Neural cell (in vitro differentiated cells): ENCODE data around the gene TFDP1. TPM values are rescaled to one million over a fixed set of nuclear protein-coding genes. Genes with fewer than 3 reads are reported as not detected.

ENCODE experiments used
- H2AFZ ChIP-seq: fragments of 200-600, 300-800 bp; sonication (generic), shearing (Covaris generic); 2 replicates; pipeline ENCODE4 v1.6.0; 2014; ENCODE audit warnings: low read depth, mild to moderate bottlenecking, antibody characterized with exemption, low read length, moderate library complexity
- H3F3A ChIP-seq: fragments of 200-600 bp; shearing (Covaris generic); 2 replicates; pipeline ENCODE4 v1.6.1; 2016; ENCODE audit warnings: mild to moderate bottlenecking, moderate library complexity, mixed read lengths, antibody characterized with exemption, low read length; ENCODE audit not compliant: insufficient read depth, poor library complexity, severe bottlenecking
- H3K27ac ChIP-seq: fragments of 200-600, 300-800 bp; sonication (generic), shearing (Covaris generic); 2 replicates; pipeline ENCODE4 v1.5.1; 2014; ENCODE audit warnings: mild to moderate bottlenecking, low read length, moderate library complexity
- H3K27me3 ChIP-seq: fragments of 300-800, 200-600 bp; sonication (generic), shearing (Covaris generic); 2 replicates; pipeline ENCODE4 v1.6.0; 2014; ENCODE audit warnings: mild to moderate bottlenecking, low read depth, low read length, moderate library complexity; ENCODE audit not compliant: insufficient read depth
- H3K36me3 ChIP-seq: fragments of 300-800, 200-600 bp; sonication (generic), shearing (Covaris generic); 2 replicates; pipeline ENCODE4 v1.5.1; 2014; ENCODE audit warnings: mild to moderate bottlenecking, antibody characterized with exemption, low read length, moderate library complexity; ENCODE audit not compliant: insufficient read depth
- H3K4me2 ChIP-seq: fragments of 300-800, 200-600 bp; sonication (generic), shearing (Covaris generic); 2 replicates; pipeline ENCODE4 v1.6.0; 2014; ENCODE audit warnings: mild to moderate bottlenecking, low read length
- H3K4me3 ChIP-seq: fragments of 300-800, 200-600 bp; sonication (generic), shearing (Covaris generic); 2 replicates; pipeline ENCODE4 v1.5.1; 2014; ENCODE audit warnings: mild to moderate bottlenecking, low read length, moderate library complexity
- H3K79me2 ChIP-seq: fragments of 200-600 bp; shearing (Covaris generic); replicated peaks from 2 replicates; pipeline ENCODE4 v1.6.0; 2014; ENCODE audit warnings: mild to moderate bottlenecking, low read length, moderate library complexity; ENCODE audit not compliant: insufficient read depth
- H3K9ac ChIP-seq: fragments of 300-800, 200-600 bp; sonication (generic), shearing (Covaris generic); 2 replicates; pipeline ENCODE4 v1.6.1; 2016; ENCODE audit warnings: mild to moderate bottlenecking, low read length, mixed read lengths
- H3K9me2 ChIP-seq: fragments of 200-600 bp; shearing (Covaris generic); 2 replicates; pipeline ENCODE4 v1.6.1; 2016; ENCODE audit warnings: mild to moderate bottlenecking, low read length, mixed read lengths; ENCODE audit not compliant: insufficient read depth
- H3K9me3 ChIP-seq: fragments of 200-600, 300-800 bp; sonication (generic), shearing (Covaris generic); 2 replicates; pipeline ENCODE4 v1.6.1; 2016; ENCODE audit warnings: mild to moderate bottlenecking, mixed run types, low read length, moderate library complexity, mixed read lengths
- H4K20me1 ChIP-seq: fragments of 200-600 bp; shearing (Covaris generic); 2 replicates; pipeline ENCODE4 v1.6.1; 2016; ENCODE audit warnings: mild to moderate bottlenecking, mixed run types; ENCODE audit not compliant: insufficient read depth
- EP300 ChIP-seq: fragments of 450-650 bp; conservative IDR thresholded peaks from 2 replicates; pipeline ENCODE4 v1.6.1; 2014; ENCODE audit warnings: antibody characterized with exemption, mild to moderate bottlenecking, moderate library complexity; ENCODE audit not compliant: poor library complexity, severe bottlenecking
- EZH2 ChIP-seq: fragments of 200-600, 300-800 bp; shearing (Covaris generic), sonication (generic); IDR thresholded peaks from 2 replicates; pipeline ENCODE4 v1.6.1; 2014; ENCODE audit warnings: antibody characterized with exemption, low read length, borderline replicate concordance, mild to moderate bottlenecking; ENCODE audit not compliant: insufficient read depth, poor library complexity, severe bottlenecking
- MXI1 ChIP-seq: fragments of 450-650 bp; conservative IDR thresholded peaks from 2 replicates; pipeline ENCODE4 v1.6.1; 2014; ENCODE audit warnings: antibody characterized with exemption, mild to moderate bottlenecking; ENCODE audit not compliant: poor library complexity, severe bottlenecking
- POLR2AphosphoS5 ChIP-seq: IDR thresholded peaks from 2 replicates; pipeline ENCODE4 v1.6.1; 2012
- RAD21 ChIP-seq: fragments of 450-650 bp; conservative IDR thresholded peaks from 2 replicates; pipeline ENCODE4 v1.6.1; 2014; ENCODE audit warnings: antibody characterized with exemption, mild to moderate bottlenecking, moderate library complexity
- SMC3 ChIP-seq: fragments of 450-650 bp; conservative IDR thresholded peaks from 2 replicates; pipeline ENCODE4 v1.6.1; 2014; ENCODE audit warnings: antibody characterized with exemption, mild to moderate bottlenecking, moderate library complexity; ENCODE audit not compliant: poor library complexity
- TAF1 ChIP-seq: IDR thresholded peaks from 2 replicates; pipeline ENCODE4 v1.6.1; 2012; ENCODE audit warnings: low read depth
- polyA plus RNA-seq: library from polyadenylated mRNA; depleted of rRNA; stranded (reverse); fragments of >200 nt; gene quantifications from 2 replicates; pipeline ENCODE4 v1.2.3, GENCODE V29; 2014
- TF ChIP-seq, protein P1 (sequence below): IDR thresholded peaks from 2 replicates; pipeline ENCODE4 v1.6.1; 2012; ENCODE audit warnings: borderline replicate concordance
- TF ChIP-seq, protein P2 (sequence below): fragments of 450-650 bp; IDR thresholded peaks from 2 replicates; pipeline ENCODE4 v1.5.1; 2014; ENCODE audit warnings: antibody characterized with exemption, mild to moderate bottlenecking, moderate library complexity; ENCODE audit not compliant: poor library complexity, severe bottlenecking

The TFDP1 gene
- polyA plus RNA-seq, 1 donor from 2014 or later = 81.2 TPM

DNA sequence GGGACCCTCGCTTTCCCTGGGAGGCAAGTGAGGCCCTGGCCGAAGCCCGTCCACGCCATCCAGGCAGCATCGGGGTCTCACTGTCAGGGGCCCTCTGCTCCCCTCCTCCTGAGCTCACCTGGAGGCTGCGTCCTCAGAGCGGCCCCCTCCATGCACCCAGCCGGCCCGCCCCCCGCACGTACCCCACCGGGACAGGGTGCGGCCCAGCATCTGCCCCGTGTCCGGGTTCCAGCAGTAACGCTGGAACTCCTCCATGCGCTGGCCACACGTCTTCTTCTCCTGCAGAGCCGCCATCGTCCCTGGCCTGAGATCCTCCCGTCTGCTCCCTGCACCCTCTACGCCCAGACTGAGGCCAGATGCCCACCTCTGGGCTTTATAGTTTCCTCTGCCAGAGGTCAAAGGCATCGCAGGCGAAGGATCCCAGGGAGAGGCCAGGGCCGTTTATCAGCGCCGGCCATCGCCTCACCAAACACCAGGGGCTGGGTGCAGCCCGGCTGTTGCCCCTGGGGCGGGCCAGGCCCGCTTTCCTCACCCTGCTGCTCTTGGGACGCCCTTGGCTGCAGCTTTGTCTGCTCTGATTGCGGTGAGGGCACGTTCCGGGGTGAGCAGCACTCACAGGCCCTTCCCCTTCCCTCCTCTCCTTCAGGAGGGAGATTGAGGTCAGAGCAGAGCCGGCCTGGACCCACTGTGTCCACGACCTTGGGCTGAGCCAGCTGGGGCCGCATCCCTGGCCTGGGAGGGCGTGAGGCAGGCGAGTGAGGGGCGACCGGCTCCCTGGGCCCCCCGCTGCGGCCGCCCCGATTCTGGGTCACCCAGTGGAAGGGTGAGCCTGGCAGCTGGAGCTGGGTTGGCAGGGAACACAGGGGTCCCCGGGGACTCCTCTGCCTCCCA is 73.5 kb downstream of the TFDP1 start, which contains the start of gene ATP4B:
Gene ATP4B, minus strand, starts transcription at position 348 of the 891 bp plus-strand sequence. Its CDS starts 54 bp downstream, at position 294.
- no peak for TF ChIP-seq POLR2AphosphoS5
- TF ChIP-seq, protein P1, sequence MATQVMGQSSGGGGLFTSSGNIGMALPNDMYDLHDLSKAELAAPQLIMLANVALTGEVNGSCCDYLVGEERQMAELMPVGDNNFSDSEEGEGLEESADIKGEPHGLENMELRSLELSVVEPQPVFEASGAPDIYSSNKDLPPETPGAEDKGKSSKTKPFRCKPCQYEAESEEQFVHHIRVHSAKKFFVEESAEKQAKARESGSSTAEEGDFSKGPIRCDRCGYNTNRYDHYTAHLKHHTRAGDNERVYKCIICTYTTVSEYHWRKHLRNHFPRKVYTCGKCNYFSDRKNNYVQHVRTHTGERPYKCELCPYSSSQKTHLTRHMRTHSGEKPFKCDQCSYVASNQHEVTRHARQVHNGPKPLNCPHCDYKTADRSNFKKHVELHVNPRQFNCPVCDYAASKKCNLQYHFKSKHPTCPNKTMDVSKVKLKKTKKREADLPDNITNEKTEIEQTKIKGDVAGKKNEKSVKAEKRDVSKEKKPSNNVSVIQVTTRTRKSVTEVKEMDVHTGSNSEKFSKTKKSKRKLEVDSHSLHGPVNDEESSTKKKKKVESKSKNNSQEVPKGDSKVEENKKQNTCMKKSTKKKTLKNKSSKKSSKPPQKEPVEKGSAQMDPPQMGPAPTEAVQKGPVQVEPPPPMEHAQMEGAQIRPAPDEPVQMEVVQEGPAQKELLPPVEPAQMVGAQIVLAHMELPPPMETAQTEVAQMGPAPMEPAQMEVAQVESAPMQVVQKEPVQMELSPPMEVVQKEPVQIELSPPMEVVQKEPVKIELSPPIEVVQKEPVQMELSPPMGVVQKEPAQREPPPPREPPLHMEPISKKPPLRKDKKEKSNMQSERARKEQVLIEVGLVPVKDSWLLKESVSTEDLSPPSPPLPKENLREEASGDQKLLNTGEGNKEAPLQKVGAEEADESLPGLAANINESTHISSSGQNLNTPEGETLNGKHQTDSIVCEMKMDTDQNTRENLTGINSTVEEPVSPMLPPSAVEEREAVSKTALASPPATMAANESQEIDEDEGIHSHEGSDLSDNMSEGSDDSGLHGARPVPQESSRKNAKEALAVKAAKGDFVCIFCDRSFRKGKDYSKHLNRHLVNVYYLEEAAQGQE = no peak
- TF ChIP-seq, protein P2, sequence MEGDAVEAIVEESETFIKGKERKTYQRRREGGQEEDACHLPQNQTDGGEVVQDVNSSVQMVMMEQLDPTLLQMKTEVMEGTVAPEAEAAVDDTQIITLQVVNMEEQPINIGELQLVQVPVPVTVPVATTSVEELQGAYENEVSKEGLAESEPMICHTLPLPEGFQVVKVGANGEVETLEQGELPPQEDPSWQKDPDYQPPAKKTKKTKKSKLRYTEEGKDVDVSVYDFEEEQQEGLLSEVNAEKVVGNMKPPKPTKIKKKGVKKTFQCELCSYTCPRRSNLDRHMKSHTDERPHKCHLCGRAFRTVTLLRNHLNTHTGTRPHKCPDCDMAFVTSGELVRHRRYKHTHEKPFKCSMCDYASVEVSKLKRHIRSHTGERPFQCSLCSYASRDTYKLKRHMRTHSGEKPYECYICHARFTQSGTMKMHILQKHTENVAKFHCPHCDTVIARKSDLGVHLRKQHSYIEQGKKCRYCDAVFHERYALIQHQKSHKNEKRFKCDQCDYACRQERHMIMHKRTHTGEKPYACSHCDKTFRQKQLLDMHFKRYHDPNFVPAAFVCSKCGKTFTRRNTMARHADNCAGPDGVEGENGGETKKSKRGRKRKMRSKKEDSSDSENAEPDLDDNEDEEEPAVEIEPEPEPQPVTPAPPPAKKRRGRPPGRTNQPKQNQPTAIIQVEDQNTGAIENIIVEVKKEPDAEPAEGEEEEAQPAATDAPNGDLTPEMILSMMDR = no peak
- TF ChIP-seq EP300 = no peak
- no peak for TF ChIP-seq EZH2
- TF ChIP-seq TAF1 = no peak
- no peak for TF ChIP-seq MXI1
- TF ChIP-seq SMC3 = no peak
- TF ChIP-seq RAD21 = no peak
- Histone ChIP-seq H3K27ac (no peak within 1 kb of the TSS), H3K9ac (no peak within 1 kb of the TSS), H2AFZ (no peak within 1 kb of the TSS), H3K27me3 (no peaks in the 10 kb centered on the region), H3K79me2 (no peaks in the 10 kb centered on the region), H3F3A (no peaks in the 10 kb centered on the region), H3K4me3 (no peak within 1 kb of the TSS), H3K9me3 (no peaks in the 10 kb centered on the region), H3K9me2 (no peaks in the 10 kb centered on the region), H3K36me3 (no peaks in the 10 kb centered on the region), H4K20me1 (no peaks in the 10 kb centered on the region), H3K4me2 (no peak within 1 kb of the TSS)

DNA sequence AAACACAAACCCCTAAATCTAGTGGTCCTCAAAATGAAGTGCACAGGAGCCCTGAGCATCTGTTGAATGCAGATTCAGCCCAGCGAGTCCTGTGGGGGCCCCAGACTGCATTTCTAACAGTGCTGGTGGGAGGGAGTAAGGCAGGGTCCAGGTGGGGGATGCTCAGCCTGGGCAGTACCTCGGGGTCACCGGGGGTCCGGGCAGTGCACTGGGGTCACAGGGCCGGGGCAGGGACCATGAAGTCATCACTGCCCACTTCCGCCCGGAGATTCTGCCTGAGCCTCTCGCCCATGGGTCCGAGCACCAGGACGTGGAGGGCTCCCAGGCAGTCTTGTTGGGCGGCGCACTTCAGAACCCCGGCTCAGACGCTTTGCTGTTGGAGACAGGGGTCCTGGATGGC is 74.3 kb downstream of the TFDP1 start:
- Histone ChIP-seq H3K9me2 (no peaks in the 10 kb centered on the region), H2AFZ (no peak overlapping the region)

More for the DNA sequence above, 74.3 kb downstream of the TFDP1 start:
- H3K4me3 ChIP-seq = no peak overlapping the region
- H3F3A ChIP-seq = no peaks in the 10 kb centered on the region
- no peaks in the 10 kb centered on the region for H3K9me3 ChIP-seq
- no peaks in the 10 kb centered on the region for H3K79me2 ChIP-seq
- no peak overlapping the region for H3K9ac ChIP-seq
- TF ChIP-seq POLR2AphosphoS5 (no peak), EZH2 (no peak), MXI1 (no peak), TAF1 (no peak), EP300 (no peak), SMC3 (no peak), RAD21 (no peak)
- TF ChIP-seq, protein P2 = no peak
- TF ChIP-seq, protein P1 = no peak
- H3K27me3 ChIP-seq = no peaks in the 10 kb centered on the region
- no peak overlapping the region for H3K27ac ChIP-seq
- no peak overlapping the region for H3K4me2 ChIP-seq
- no peaks in the 10 kb centered on the region for H4K20me1 ChIP-seq
- H3K36me3 ChIP-seq = no peaks in the 10 kb centered on the region
